Spleen (tissue), 7 donors: Measurements from ENCODE around the gene ST6GALNAC5.

Experiments
- POLR2AphosphoS5 ChIP-seq, 3 donors: sonication (generic); formaldehyde crosslinking; IDR thresholded peaks; one replicate each; pipeline ENCODE4 v1.5.1; 2017; ENCODE audit warnings: antibody characterized with exemption in 3 of 3
- TF ChIP-seq, protein P1 (sequence below), 11 experiments: fragments of 200-600 bp in 7 of 11; fragments of 450-650 bp in 4 of 11; sonication (generic) in 4 of 11; IDR thresholded peaks in 8 of 11; conservative IDR thresholded peaks in 3 of 11; 1 replicate in 7 of 11; 2 replicates in 4 of 11; pipeline versions ENCODE4 v1.4.0 to v1.8.0; 2016 to 2021; ENCODE audit warnings: antibody characterized with exemption in 11 of 11, inconsistent platforms in 4 of 11, mild to moderate bottlenecking in 1 of 11
- donor health status: DM: no; HTN: no; CAD: no; lungs with moderate emphysema.
- donor health status: DM: no; HTN: no; CAD: no.
- donor health status: DM: no; HTN: no; CAD: no.

DNA sequence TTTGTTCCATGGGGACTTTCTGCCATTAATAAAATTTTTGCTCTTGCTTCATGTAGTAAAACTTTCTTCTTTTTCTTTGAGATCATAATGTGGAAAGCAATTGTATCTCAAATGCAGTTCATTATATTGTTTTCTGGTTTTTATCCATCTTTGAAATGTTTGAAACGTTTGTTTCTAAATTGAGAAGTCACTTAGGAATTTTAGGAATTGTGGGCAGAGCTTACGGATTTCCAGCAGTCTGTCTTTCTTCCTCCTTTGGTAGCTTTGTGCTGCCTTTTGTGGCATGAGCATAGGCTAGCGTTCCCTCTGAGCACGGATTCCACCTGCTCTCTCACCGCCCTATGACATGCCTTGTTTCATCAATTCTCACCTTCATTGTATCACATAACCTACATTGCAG lies 2.9 kb upstream of the ST6GALNAC5 start:
- TF ChIP-seq, protein P1, sequence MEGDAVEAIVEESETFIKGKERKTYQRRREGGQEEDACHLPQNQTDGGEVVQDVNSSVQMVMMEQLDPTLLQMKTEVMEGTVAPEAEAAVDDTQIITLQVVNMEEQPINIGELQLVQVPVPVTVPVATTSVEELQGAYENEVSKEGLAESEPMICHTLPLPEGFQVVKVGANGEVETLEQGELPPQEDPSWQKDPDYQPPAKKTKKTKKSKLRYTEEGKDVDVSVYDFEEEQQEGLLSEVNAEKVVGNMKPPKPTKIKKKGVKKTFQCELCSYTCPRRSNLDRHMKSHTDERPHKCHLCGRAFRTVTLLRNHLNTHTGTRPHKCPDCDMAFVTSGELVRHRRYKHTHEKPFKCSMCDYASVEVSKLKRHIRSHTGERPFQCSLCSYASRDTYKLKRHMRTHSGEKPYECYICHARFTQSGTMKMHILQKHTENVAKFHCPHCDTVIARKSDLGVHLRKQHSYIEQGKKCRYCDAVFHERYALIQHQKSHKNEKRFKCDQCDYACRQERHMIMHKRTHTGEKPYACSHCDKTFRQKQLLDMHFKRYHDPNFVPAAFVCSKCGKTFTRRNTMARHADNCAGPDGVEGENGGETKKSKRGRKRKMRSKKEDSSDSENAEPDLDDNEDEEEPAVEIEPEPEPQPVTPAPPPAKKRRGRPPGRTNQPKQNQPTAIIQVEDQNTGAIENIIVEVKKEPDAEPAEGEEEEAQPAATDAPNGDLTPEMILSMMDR (IDR thresholded peaks at IDR 0.05 in 8 of 11, conservative IDR thresholded peaks at IDR 0.05 in 3 of 11) = no peak
- TF ChIP-seq POLR2AphosphoS5 (IDR thresholded peaks at IDR 0.05) = no peak
